ENCODE data around the gene TM9SF3.
"Not testable (repeated sequence)": the region's sequence is repeated elsewhere in the genome, so short reads cannot be mapped to it uniquely, and the experiment has no call there.

The TM9SF3 gene

GRCh38 chr10:96565774-96566173 lies 21.0 kb downstream of the TM9SF3 start:
- DNase-seq = no peak

DNA sequence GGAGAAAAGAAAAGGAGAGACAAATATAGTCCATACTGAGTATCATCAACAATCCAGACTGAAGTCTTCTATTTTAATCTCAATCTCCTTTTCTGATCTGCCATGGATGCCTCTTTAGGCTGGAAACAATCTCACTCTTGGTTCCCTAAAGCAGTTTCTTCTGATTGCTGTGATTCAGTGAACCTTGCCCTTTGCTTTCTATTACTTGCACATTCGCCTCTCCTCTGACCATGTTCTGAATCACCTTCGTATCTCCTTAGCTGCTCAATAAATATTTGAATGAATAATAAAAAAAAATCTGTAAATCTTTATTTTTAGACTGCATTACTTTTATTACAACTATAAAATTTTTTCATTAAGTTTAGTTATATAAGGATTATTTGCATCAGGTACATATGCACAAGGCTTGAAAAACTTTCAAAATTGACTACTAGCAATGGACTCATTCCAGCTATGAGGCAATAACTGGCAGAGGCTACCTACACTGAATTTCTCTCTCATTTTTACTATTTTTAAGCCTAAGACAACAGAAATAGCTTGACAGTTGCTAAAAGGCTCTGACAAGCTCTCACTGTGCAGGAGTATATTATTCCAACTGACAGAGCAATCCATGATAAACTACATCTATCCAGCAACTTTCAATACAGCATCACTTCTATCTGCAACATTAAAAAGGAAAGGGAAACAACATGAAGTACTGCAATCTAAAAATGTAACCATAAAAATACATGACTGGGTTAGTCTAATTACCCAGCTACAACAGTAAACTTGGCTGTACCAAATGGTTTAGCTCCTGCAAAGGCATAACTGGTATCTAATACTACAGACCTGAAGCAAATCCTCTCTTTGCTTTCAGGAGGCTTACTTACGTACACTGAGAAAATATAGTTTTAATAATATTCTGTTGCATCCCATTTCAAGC lies 25.6 kb downstream of the TM9SF3 start:
- DNase-seq = no peak

- no peak for DNase-seq
Observed at GRCh38 chr10:96560489-96560888, 26.3 kb downstream of the TM9SF3 start.

- no peak for DNase-seq
Observed at GRCh38 chr10:96556003-96556402, 30.8 kb downstream of the TM9SF3 start.

DNA sequence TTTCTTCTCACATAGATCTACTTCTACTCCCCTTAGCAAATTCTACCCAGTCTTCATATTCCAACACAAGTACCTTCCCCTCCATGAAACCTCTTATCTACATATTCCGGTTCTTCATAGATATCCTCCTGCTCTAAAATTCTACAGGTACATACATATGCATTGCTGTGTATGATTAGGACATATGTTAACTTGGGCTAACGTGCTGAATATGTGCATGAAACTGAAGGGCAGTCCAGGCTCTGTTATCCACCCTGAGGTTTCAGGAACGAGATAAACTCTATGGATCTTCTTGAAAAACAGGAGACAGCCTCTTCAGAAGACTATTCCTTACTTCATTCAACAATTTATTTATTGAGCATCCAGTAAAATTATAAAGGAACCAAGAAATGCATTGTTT lies 31.5 kb downstream of the TM9SF3 start:
- no peak for DNase-seq

DNA sequence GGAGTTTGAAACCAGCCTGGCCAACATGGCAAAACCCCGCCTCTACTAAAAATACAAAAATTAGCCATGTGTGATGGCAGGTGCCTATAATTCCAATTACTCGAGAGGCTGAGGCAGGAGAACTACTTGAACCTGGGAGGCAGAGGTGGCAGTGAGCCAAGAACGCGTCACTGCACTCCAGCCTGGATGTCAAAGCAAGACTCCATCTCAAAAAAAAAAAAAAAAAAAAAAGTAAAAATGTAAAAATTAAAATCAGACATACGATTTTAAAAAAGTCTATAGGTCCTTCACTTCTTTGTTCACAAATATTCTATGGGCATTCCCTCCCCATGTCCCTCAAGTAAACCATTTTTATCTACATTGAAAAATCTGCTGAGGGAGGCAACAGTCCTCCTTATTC lies 38.2 kb downstream of the TM9SF3 start:
- no peak for DNase-seq

DNA sequence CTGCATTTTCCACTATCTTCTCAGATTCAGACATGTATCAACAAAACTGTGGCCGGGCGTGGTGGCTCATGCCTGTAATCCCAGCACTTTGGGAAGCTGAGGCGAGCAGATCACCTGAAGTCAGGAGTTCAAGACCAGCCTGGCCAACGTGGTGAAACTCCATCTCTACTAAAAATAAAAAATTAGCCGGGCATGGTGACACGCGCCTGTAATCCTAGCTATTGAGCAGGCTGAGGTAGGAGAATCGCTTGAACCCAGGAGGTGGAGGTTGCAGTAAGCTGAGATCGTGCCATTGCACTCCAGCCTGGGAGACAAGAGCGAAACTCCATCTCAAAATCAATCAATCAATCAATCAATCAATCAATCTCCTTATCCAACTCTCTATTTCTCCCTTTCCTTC lies 41.3 kb downstream of the TM9SF3 start:
- DNase-seq = not testable (repeated sequence)

- DNase-seq = no peak
Observed at GRCh38 chr10:96541921-96542320, 44.9 kb downstream of the TM9SF3 start.

- DNase-seq = no peak
Observed at GRCh38 chr10:96540240-96540639, 46.6 kb downstream of the TM9SF3 start.

DNA sequence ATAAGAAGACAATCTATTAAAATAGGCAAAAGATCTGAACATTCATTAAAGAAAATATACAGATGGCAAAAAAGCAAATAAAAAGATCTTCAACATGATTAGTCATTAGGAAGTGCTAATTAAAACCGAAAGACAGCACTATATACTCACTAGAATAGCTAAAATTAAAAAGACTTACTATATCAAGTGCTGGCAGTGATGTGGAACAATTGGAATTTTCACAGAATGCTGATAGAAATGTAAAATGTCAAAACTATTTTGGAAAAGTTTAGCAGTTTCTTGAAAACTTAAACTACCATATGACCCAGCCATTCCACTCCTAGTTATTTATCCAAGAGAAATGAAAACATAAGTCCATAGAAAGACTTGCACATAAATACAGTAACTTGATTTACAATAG lies 48.1 kb downstream of the TM9SF3 start:
- DNase-seq = no peak

- DNase-seq = no peak
Observed at GRCh38 chr10:96536129-96536528, 50.7 kb downstream of the TM9SF3 start.

- no peak for DNase-seq
Observed at GRCh38 chr10:96532523-96532922, 54.3 kb downstream of the TM9SF3 start.

GRCh38 chr10:96529634-96530279 lies 57.1 kb downstream of the TM9SF3 start:
- DNase-seq = no peak

DNA sequence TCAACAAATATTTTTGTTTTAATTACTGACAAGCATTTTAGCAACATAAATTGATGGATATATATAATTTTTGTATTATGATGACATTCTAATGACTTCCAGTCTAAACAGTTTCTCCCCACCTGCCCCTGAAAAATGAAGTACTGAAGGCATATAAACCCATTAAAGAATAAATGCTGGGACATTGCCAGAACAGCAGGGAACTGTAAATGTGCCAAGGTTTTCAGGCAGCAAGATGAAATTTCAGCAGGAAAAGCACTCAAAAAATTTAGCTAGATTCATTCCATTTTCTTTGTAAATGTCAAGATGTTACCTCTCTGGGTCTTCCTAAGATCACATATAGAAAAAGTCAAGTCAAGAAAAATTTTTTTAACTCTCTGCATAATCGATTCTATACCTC lies 62.1 kb downstream of the TM9SF3 start:
- no peak for DNase-seq

- no peak for DNase-seq
Observed at GRCh38 chr10:96517284-96517683, 69.5 kb downstream of the TM9SF3 start.

- no peak for DNase-seq
Observed at GRCh38 chr10:96516337-96516736, 70.5 kb downstream of the TM9SF3 start.

GRCh38 chr10:96513698-96514561 lies 72.9 kb downstream of the TM9SF3 start, which contains the start of gene TLL2:
Gene TLL2, minus strand, starts transcription at chr10:96513926. Its CDS starts 241 bp downstream, at chr10:96513685.
- peak; percentile 15 to 52 for DNase-seq

DNA sequence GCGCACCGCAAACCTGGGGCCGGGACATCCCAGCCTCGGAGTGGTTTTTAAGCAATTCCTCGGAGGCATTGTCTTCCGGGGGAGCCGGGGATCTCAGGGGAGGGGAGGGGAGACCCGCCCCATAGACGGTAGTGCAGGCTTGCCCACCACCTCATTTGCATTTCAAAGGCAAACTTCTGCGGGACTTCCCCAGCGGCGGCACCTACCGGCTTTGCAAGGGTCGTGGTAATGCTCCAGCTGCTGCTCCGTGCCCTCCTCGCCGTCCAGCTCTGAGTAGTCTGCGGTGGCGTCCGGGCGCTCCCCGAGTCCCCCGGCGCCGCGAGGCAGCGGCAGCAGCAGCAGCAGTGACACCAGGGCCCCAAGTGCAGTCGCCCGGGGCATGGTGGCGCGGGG lies 73.5 kb downstream of the TM9SF3 start:
- peak; percentile 18 to 44 for DNase-seq

DNA sequence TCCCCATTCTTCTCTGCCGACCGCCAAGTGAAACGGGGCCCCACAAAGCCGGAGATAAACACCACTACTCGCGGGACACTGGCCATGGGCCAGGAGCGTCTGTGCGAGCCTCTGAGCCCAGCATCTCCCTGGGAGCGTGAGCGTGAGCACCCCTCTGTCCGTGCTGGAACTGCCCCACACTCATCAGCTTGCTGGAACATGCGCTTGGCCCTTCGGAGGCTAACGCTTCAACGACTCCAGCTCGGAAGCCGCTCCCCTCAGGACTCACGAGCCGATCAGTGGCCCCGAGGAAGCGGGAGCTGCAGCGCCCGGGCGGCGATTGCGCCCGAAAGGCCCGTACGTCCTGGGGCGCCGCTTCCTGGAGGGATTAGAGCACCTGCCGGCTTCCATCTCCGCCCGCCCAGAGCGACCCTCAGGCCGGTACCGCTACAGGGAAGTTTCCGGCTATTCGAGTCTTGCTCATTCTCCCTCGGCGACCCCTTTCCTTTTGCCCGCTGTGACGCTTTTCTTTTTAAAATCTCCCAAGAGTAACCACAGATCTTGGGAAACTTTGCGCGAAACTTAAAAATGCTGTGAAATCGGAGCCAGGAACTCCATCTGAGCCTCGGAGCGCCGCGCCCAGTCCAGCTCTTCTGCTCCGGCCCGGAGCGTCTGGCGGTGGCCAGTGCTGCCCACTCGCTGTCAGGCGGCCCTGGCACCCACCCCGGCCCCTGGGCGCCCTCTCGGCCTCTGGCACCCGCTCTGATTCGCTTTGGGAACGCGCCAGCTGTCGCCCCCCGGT lies 74.1 kb downstream of the TM9SF3 start:
- DNase-seq = no peak

DNA sequence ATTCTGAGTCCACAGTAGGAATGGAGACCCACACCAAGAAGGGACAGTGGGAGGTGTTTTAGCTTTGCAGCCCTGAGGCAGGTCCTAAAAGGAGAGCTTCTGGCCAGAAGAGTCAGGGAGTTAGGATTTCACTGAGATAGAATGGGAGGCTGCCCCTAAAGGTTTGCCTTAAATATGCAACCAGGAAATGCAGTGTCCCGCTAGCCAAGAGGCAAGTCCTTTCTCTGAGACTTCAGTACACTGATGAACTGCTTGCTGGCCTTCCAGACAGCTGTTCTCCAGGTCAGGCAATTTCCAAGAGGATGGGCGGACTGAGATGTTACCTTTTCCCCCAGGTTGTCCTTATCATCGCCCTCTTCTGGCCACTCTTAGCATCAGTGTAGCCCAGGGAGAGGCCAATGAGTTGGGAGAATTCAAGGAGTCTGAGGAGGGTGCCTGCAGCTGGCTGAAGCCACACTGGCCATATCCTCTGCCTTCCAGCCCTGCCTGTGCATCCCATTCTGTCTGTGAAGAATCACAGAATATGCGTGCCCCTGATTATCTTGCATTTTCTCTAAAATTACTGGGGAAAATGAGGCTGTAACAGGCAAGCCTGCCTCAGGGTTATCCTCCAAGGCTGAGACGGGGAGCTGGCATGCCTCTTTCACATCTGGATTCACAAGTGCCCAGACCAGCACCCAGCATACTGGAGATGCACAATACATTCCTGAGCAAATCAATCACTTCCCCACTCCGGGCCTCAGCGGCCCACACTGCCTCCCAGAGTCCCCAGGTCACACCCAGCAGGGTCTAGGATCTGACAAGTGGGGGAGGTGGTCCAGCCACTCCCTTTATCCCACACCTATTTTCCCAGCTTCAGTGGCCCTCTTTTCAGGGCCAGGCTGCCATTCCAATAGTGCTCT lies 75.5 kb downstream of the TM9SF3 start:
- no peak for DNase-seq

- no peak for DNase-seq
Observed at GRCh38 chr10:96509017-96509641, 77.7 kb downstream of the TM9SF3 start.
